H1 (cell line): ENCODE results near the gene BZW2. TPM values are rescaled to one million over a fixed set of nuclear protein-coding genes. Genes with fewer than 3 reads are reported as not detected.

Experiments
- ATF3 ChIP-seq: IDR thresholded peaks from 2 replicates; pipeline ENCODE4 v1.6.1; 2011; ENCODE audit warnings: low read depth, mild to moderate bottlenecking, low read length; ENCODE audit not compliant: insufficient read depth
- BCL11A ChIP-seq, 2 experiments: IDR thresholded peaks; one replicate each; pipeline ENCODE4 v1.6.1; 2011; ENCODE audit warnings: low read depth in 2 of 2, low read length in 2 of 2, mild to moderate bottlenecking in 2 of 2
- CBX8 ChIP-seq: fragments of 300-800, 300-1000 bp; sonication (generic); IDR thresholded peaks from 2 replicates; pipeline ENCODE4 v1.7.1; 2016; ENCODE audit warnings: low read depth, low read length, borderline replicate concordance
- CHD2 ChIP-seq: IDR thresholded peaks from 2 replicates; pipeline ENCODE4 v1.6.1; 2012; ENCODE audit warnings: low read length, improper control_type of control experiment
- CHD7 ChIP-seq: fragments of 300-600 bp; sonication (generic); IDR thresholded peaks from 2 replicates; pipeline ENCODE4 v1.7.1; 2012; ENCODE audit warnings: low read length, moderate library complexity, mild to moderate bottlenecking, inconsistent platforms; ENCODE audit not compliant: insufficient replicate concordance
- MAX ChIP-seq: IDR thresholded peaks from 2 replicates; pipeline ENCODE4 v1.6.1; 2012; ENCODE audit warnings: inconsistent platforms
- POLR2A ChIP-seq, 2 experiments: IDR thresholded peaks; 1 replicate in 1 of 2; 2 replicates in 1 of 2; pipeline ENCODE4 v1.6.1; 2011; ENCODE audit warnings: low read depth in 2 of 2, low read length in 2 of 2, mild to moderate bottlenecking in 2 of 2; ENCODE audit errors: control extremely low read depth in 1 of 2
- RFX5 ChIP-seq: IDR thresholded peaks from 2 replicates; pipeline ENCODE4 v1.6.1; 2011; ENCODE audit warnings: low read depth, low read length, improper control_type of control experiment, borderline replicate concordance
- SP2 ChIP-seq: IDR thresholded peaks from 2 replicates; pipeline ENCODE4 v1.6.1; 2012; ENCODE audit warnings: mild to moderate bottlenecking, low read length, inconsistent platforms
- TAF7 ChIP-seq: optimal IDR thresholded peaks from 2 replicates; pipeline ENCODE3; 2011; ENCODE audit warnings: low read depth, mild to moderate bottlenecking, inconsistent platforms, low read length, moderate library complexity, borderline replicate concordance
- TEAD4 ChIP-seq: IDR thresholded peaks from 2 replicates; pipeline ENCODE4 v1.6.1; 2012; ENCODE audit warnings: low read depth, low read length, inconsistent platforms, mixed read lengths
- ZNF274 ChIP-seq: IDR thresholded peaks from 2 replicates; pipeline ENCODE4 v1.7.0; 2012; ENCODE audit warnings: low read length, borderline replicate concordance; ENCODE audit errors: extremely low read depth
- polyA plus RNA-seq, 7 experiments: library from polyadenylated mRNA; depleted of rRNA in 3 of 7; stranded (reverse) in 5 of 7; unstranded in 2 of 7; fragments of >200 nt in 5 of 7; fragments of 200-250 nt in 2 of 7; gene quantifications; 1 replicate in 5 of 7; 2 replicates in 1 of 7; 4 replicates in 1 of 7; pipeline versions ENCODE4 v1.2.1 to v1.2.3, GENCODE V29; 2011 to 2013; ENCODE audit warnings: missing spikeins in 2 of 7, mixed read lengths in 2 of 7
- total RNA-seq: library from RNA; stranded (reverse); fragmentation: NEBNext Ultra II Directional; extraction: Animal tissue kit (Norgen Biotek cat#: 25700); gene quantifications from 2 replicates; pipeline ENCODE4 v1.2.1, GENCODE V29; 2021

The BZW2 gene
- total and polyA plus RNA-seq, 2 of the 8 experiments (the other 6 are each of a cell fraction or from before 2014, with no cell fraction given) = 32.3 to 103 TPM

GRCh38 chr7:16715928-16716327 lies 69.9 kb downstream of the BZW2 start (continued):
- TF ChIP-seq CHD7 (no peak), SP2 (no peak), RFX5 (no peak), ATF3 (no peak), POLR2A (IDR thresholded peaks at IDR 0.05; ENCODE audit: control extremely low read depth in 1 of 2, low read depth in 2 of 2, low read length in 2 of 2) (no peak), CHD2 (no peak), ZNF274 (no peak), MAX (no peak), TAF7 (no peak), CBX8 (no peak), TEAD4 (no peak), BCL11A (IDR thresholded peaks at IDR 0.05; ENCODE audit: low read depth in 2 of 2, low read length in 2 of 2) (no peak)
